Trophoblast cell (in vitro differentiated cells and primary cell): ENCODE results near the gene F9.
A peak's percentile ranks its signal among the peaks of the same experiment; 100 is the strongest.

Experiments
- DNase-seq, 2 donors: peaks; one replicate each; pipeline ENCODE4 v3.0.0-alpha.2; 2016
- H2AFZ ChIP-seq: 2 replicates; pipeline ENCODE4 v1.6.1; 2013; ENCODE audit warnings: low read length, moderate library complexity, mild to moderate bottlenecking; ENCODE audit not compliant: insufficient read depth, poor library complexity
- H2AK5ac ChIP-seq: 2 replicates; pipeline ENCODE4 v1.6.1; 2013; ENCODE audit warnings: mild to moderate bottlenecking, low read length
- H2BK120ac ChIP-seq: 2 replicates; pipeline ENCODE4 v1.6.1; 2013; ENCODE audit warnings: low read length, mild to moderate bottlenecking, moderate library complexity; ENCODE audit not compliant: insufficient read depth, poor library complexity
- H2BK12ac ChIP-seq: 2 replicates; pipeline ENCODE4 v1.6.1; 2013; ENCODE audit warnings: mild to moderate bottlenecking, low read length, moderate library complexity
- H2BK5ac ChIP-seq: 2 replicates; pipeline ENCODE4 v1.6.1; 2013; ENCODE audit warnings: low read length, low read depth, moderate library complexity, mild to moderate bottlenecking; ENCODE audit not compliant: poor library complexity
- H3K14ac ChIP-seq: 2 replicates; pipeline ENCODE4 v1.6.1; 2013; ENCODE audit warnings: mild to moderate bottlenecking, low read length
- H3K18ac ChIP-seq: 2 replicates; pipeline ENCODE4 v1.6.1; 2013; ENCODE audit warnings: mild to moderate bottlenecking, low read length
- H3K23ac ChIP-seq: 2 replicates; pipeline ENCODE4 v1.6.1; 2013; ENCODE audit warnings: low read length
- H3K27ac ChIP-seq: 2 replicates; pipeline ENCODE4 v1.5.1; 2013; ENCODE audit warnings: low read depth, mild to moderate bottlenecking, inconsistent platforms, low read length, moderate library complexity
- H3K27me3 ChIP-seq: 2 replicates; pipeline ENCODE4 v1.6.1; 2013; ENCODE audit warnings: inconsistent platforms, mild to moderate bottlenecking, low read length, moderate library complexity; ENCODE audit not compliant: insufficient read depth
- H3K36me3 ChIP-seq, 2 experiments: 1 replicate in 1 of 2; 2 replicates in 1 of 2; pipeline ENCODE4 v1.6.1; 2013; ENCODE audit warnings: low read length in 2 of 2, mild to moderate bottlenecking in 2 of 2, moderate library complexity in 1 of 2; ENCODE audit not compliant: insufficient read depth in 2 of 2, control insufficient read depth in 1 of 2
- H3K4ac ChIP-seq: 2 replicates; pipeline ENCODE4 v1.6.1; 2013; ENCODE audit warnings: low read depth, mild to moderate bottlenecking, low read length, moderate library complexity
- H3K4me1 ChIP-seq, 2 experiments: 1 replicate in 1 of 2; 2 replicates in 1 of 2; pipeline ENCODE4 v1.6.1; 2013; ENCODE audit warnings: low read length in 2 of 2, mild to moderate bottlenecking in 2 of 2, moderate library complexity in 1 of 2; ENCODE audit not compliant: insufficient read depth in 2 of 2, control insufficient read depth in 1 of 2
- H3K4me2 ChIP-seq: 2 replicates; pipeline ENCODE4 v1.6.1; 2013; ENCODE audit warnings: inconsistent platforms, mild to moderate bottlenecking, low read length, moderate library complexity
- H3K4me3 ChIP-seq: 2 replicates; pipeline ENCODE4 v1.5.1; 2013; ENCODE audit warnings: mild to moderate bottlenecking, low read depth, low read length, inconsistent platforms
- H3K79me1 ChIP-seq: one replicate; pipeline ENCODE4 v1.6.1; 2013; ENCODE audit warnings: low read length
- H3K79me2 ChIP-seq: 2 replicates; pipeline ENCODE4 v1.6.1; 2013; ENCODE audit warnings: low read length, mild to moderate bottlenecking; ENCODE audit not compliant: control insufficient read depth, insufficient read depth, poor library complexity
- H3K9ac ChIP-seq: 2 replicates; pipeline ENCODE4 v1.6.1; 2013; ENCODE audit warnings: mild to moderate bottlenecking, low read length
- H3K9me3 ChIP-seq: 2 replicates; pipeline ENCODE4 v1.6.1; 2013; ENCODE audit warnings: low read depth, mild to moderate bottlenecking, control low read depth, inconsistent platforms, low read length; ENCODE audit not compliant: insufficient read depth
- H4K12ac ChIP-seq: 2 replicates; pipeline ENCODE4 v1.6.1; 2013; ENCODE audit warnings: low read depth, mild to moderate bottlenecking, low read length, moderate library complexity
- H4K8ac ChIP-seq: 2 replicates; pipeline ENCODE4 v1.6.1; 2013; ENCODE audit warnings: low read depth, mild to moderate bottlenecking, low read length, moderate library complexity
- H4K91ac ChIP-seq: one replicate; pipeline ENCODE4 v1.6.1; 2013; ENCODE audit warnings: low read depth, mild to moderate bottlenecking, low read length, moderate library complexity
- WGBS: extraction: QIAGEN DNeasy Blood & Tissue Kit; methylation state at CpG from one replicate; pipeline ENCODE4 v1.1.7; 2013; ENCODE audit warnings: missing lambda C conversion rate; ENCODE audit not compliant: insufficient read length, insufficient coverage; ENCODE audit errors: extremely low coverage; 5-methylcytosine and 5-hydroxymethylcytosine counted together

F9 gene

GRCh38 chrX:139560221-139560620, 29.7 kb downstream of the F9 start:
- H3K18ac ChIP-seq, result no peak overlapping the region

GRCh38 chrX:139563251-139563650, 32.7 kb downstream of the F9 start:
- Histone ChIP-seq H3K9me3 (no peaks in the 10 kb centered on the region), H2AK5ac (no peak overlapping the region)
- WGBS, result no CpG with 5 or more reads among the region's 5 CpGs

More at GRCh38 chrX:139560221-139560620, 29.7 kb downstream of the F9 start:
- no peaks in the 10 kb centered on the region for H3K36me3 ChIP-seq
- H2AFZ ChIP-seq, result no peak overlapping the region
- H3K79me2 ChIP-seq, result no peaks in the 10 kb centered on the region
- no peak overlapping the region for H3K4ac ChIP-seq
- no peak overlapping the region for H4K8ac ChIP-seq
- peak in 1 of 2 donors; percentile 39 for DNase-seq
- H3K79me1 ChIP-seq, result no peaks in the 10 kb centered on the region
- H2BK12ac ChIP-seq, result no peak overlapping the region
- no peak overlapping the region for H3K4me3 ChIP-seq
- H4K91ac ChIP-seq, result no peak overlapping the region
- H3K9me3 ChIP-seq, result no peaks in the 10 kb centered on the region
- H4K12ac ChIP-seq, result no peak overlapping the region
- no peak overlapping the region for H3K4me2 ChIP-seq
- H3K27me3 ChIP-seq, result no peaks in the 10 kb centered on the region
- no peak overlapping the region for H3K14ac ChIP-seq
- no peak overlapping the region for H2BK5ac ChIP-seq
- no peak overlapping the region for H3K27ac ChIP-seq
- H3K9ac ChIP-seq, result no peak overlapping the region
- H3K23ac ChIP-seq, result no peak overlapping the region
- H2BK120ac ChIP-seq, result no peak overlapping the region
- H2AK5ac ChIP-seq, result no peak overlapping the region
- H3K4me1 ChIP-seq, result no peaks in the 10 kb centered on the region

DNA sequence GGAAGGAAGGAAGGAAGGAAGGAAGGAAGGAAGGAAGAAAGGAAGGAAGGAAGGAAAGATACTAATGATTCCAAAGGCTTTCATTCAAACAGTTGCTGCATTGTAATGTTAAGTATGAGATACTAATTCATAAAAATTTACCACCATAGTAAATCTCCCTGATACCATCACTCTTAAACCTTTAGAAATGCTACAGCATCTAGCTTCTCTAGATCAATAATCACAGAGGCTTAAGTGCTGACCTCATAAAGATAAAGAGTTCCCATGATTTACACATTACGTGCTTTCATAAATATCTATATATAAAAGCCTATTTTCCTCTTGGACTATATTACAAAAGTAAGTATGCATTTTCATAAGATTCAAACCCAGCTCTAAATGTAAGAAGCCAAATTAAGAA, 36.4 kb downstream of the F9 start:
- no peaks in the 10 kb centered on the region for H3K36me3 ChIP-seq
- H3K4me1 ChIP-seq, result no peaks in the 10 kb centered on the region
- H3K4me2 ChIP-seq, result no peak overlapping the region
- H3K9me3 ChIP-seq, result no peaks in the 10 kb centered on the region
- H3K23ac ChIP-seq, result no peak overlapping the region
- no peak overlapping the region for H2BK120ac ChIP-seq
- no peak overlapping the region for H3K4me3 ChIP-seq
- H2BK5ac ChIP-seq, result no peak overlapping the region
- WGBS, result no CpG with 5 or more reads among the region's 1 CpG
- no peak overlapping the region for H2AK5ac ChIP-seq
- H3K79me2 ChIP-seq, result no peaks in the 10 kb centered on the region
- no peak overlapping the region for H2AFZ ChIP-seq
- no peak overlapping the region for H4K8ac ChIP-seq
- no peak overlapping the region for H2BK12ac ChIP-seq
- H4K91ac ChIP-seq, result no peak overlapping the region
- no peak for DNase-seq
- no peak overlapping the region for H3K9ac ChIP-seq
- H3K4ac ChIP-seq, result no peak overlapping the region
- no peak overlapping the region for H3K14ac ChIP-seq
- no peak overlapping the region for H3K27ac ChIP-seq
- no peak overlapping the region for H4K12ac ChIP-seq
- no peaks in the 10 kb centered on the region for H3K27me3 ChIP-seq
- no peaks in the 10 kb centered on the region for H3K79me1 ChIP-seq
- no peak overlapping the region for H3K18ac ChIP-seq

More at GRCh38 chrX:139563251-139563650, 32.7 kb downstream of the F9 start:
- no peak overlapping the region for H3K23ac ChIP-seq
- no peak overlapping the region for H4K8ac ChIP-seq
- no peak overlapping the region for H2AFZ ChIP-seq
- H2BK5ac ChIP-seq, result no peak overlapping the region
- no peak overlapping the region for H3K4me2 ChIP-seq
- no peaks in the 10 kb centered on the region for H3K36me3 ChIP-seq
- no peaks in the 10 kb centered on the region for H3K27me3 ChIP-seq
- no peaks in the 10 kb centered on the region for H3K4me1 ChIP-seq
- H2BK120ac ChIP-seq, result no peak overlapping the region
- H4K12ac ChIP-seq, result no peak overlapping the region
- H3K79me1 ChIP-seq, result no peaks in the 10 kb centered on the region
- no peak overlapping the region for H3K9ac ChIP-seq
- H3K14ac ChIP-seq, result no peak overlapping the region
- H4K91ac ChIP-seq, result no peak overlapping the region
- H3K27ac ChIP-seq, result no peak overlapping the region
- no peaks in the 10 kb centered on the region for H3K79me2 ChIP-seq
- no peak overlapping the region for H3K4ac ChIP-seq
- H3K4me3 ChIP-seq, result no peak overlapping the region
- DNase-seq, result no peak
- no peak overlapping the region for H3K18ac ChIP-seq
- no peak overlapping the region for H2BK12ac ChIP-seq

DNA sequence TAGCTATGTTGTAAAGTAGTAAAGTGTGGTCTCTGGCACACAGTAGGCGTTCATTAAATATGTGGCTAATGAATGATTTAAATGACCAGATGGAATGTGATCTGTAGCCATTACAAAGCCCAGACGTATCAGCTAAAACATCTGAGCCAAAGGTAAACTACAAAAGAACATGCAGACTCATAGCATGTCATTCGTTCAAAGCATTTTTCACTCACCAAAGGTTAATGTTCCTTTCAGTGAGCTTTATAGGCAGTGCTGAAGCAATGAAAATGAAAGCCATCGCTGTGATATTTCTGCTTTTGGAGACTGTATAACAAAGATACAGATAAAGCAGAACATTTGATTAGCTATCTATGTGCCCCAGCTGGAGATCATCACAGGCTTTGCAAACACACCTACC, 50.5 kb downstream of the F9 start:
- Histone ChIP-seq H2AFZ (no peak overlapping the region), H3K18ac (no peak overlapping the region), H2BK5ac (no peak overlapping the region), H3K79me2 (no peaks in the 10 kb centered on the region), H3K23ac (no peak overlapping the region), H3K27me3 (no peaks in the 10 kb centered on the region), H3K36me3 (no peaks in the 10 kb centered on the region), H3K4me1 (no peaks in the 10 kb centered on the region), H3K4me2 (no peak overlapping the region), H4K12ac (no peak overlapping the region), H4K91ac (no peak overlapping the region), H4K8ac (no peak overlapping the region), H2BK120ac (no peak overlapping the region), H2AK5ac (no peak overlapping the region), H3K4ac (no peak overlapping the region), H3K27ac (no peak overlapping the region), H3K14ac (no peak overlapping the region), H3K9me3 (no peaks in the 10 kb centered on the region), H3K4me3 (no peak overlapping the region), H3K79me1 (no peaks in the 10 kb centered on the region), H3K9ac (no peak overlapping the region), H2BK12ac (no peak overlapping the region)
- DNase-seq, result no peak
- WGBS, result no CpG with 5 or more reads among the region's 4 CpGs
